HG03025 (cell line): ENCODE data around the gene DNAH9.

Source experiments
- ATAC-seq: cut with Tn5 transposase; IDR thresholded peaks from one replicate; pipeline ENCODE4 v1.9.1; 2021; ENCODE audit warnings: mild to moderate bottlenecking, moderate library complexity; ENCODE audit not compliant: unreplicated experiment, low FRiP score

DNAH9 gene

DNA sequence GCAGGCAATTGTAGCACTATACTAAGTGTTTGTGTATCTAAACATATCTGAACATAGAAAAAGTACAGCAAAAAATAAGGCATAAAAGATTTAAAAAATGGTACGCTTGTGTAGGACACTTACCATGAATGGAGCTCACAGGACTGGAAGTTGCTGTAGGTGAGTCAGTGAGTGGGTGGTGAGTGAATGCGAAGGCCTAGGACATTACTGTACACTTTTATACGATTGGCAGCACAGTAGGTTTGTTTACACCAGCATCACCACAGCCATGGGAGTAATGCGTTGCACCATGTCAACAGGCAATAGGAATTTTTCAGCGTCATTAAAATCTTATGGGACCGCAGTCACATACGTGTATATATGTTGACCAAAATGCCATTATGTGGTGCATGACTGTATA lies 45.6 kb downstream of the DNAH9 start:
- no peak for ATAC-seq

DNA sequence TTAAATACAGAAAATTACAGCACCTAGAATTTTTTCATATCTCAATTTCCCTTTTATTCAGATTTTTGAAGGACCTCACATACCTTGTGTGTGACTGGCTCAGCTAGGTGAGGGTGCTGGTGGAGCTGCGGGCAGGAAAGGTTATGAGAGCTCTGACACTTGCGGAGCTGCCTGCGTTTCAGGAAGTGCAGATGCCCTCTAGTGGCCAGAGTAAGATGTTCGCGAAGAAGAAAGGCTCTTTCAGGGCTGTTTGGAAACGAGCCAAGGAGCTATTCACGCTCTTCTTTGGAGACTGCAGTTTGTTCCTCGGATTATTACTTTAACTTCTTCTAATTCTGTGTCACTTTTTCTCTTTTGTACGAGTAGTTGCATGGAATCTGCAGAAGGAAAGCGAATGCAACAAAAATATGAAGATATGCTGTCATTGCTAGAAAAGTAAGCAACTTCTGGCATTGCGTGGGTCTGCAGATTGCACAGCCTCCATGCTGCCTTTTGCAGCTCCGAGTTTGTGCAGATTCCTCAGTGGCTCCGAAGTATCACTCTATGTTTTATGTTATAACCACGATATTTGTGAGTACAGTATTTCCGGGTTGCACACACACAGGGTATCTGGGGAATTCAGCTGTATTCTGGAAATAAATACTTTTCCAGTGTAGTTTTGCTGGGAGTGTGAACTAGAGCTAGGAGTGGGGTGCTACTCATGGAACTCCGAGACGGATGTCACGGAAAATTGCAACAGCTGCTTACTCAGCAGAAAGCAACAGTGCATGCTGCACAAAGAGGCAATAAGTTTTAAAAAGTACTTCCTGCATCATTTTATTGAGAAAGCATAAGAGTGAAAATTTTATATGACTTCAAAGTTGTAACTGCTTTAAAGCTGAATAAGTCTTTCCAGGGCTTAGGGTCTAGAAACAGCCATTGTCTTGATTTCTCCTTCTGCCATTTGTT lies 46.3 kb downstream of the DNAH9 start:
- no peak for ATAC-seq

DNA sequence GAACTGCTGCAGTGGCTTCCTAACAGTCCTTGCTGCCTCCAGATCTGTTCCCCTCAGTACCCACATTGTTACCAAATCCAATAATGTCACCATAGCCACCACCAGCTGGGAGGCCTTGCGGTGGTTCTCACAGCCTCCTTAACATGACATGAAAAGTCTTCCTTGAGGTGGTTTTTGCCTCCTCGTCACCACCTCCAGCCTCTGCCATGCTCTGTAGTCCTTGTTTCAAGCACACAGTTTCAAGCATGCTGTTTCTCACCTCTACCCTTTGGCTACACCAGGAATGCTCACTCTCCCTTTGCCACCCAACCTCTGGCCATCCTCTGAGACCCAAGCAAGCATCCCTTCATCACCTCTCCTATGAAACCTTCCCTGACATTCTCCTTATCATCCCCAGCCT lies 47.2 kb downstream of the DNAH9 start:
- no peak for ATAC-seq

DNA sequence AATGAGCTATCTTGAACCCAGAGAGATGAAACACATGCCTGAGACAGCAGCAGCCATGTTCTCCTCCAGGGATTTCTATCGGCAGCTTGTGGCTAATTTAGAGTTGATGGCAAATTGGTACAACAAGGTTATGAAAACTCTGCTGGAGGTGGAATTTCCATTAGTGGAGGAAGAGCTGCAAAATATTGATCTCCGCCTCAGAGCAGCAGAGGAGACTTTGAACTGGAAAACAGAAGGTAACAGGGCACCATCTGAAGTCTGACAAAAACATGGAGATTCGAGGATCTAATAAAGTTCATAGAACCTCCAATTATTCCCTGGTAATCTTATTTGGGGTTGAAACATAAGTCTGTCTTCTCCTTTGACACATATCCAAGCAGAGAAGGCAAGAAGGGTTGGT lies 52.8 kb downstream of the DNAH9 start:
- ATAC-seq: no peak

DNA sequence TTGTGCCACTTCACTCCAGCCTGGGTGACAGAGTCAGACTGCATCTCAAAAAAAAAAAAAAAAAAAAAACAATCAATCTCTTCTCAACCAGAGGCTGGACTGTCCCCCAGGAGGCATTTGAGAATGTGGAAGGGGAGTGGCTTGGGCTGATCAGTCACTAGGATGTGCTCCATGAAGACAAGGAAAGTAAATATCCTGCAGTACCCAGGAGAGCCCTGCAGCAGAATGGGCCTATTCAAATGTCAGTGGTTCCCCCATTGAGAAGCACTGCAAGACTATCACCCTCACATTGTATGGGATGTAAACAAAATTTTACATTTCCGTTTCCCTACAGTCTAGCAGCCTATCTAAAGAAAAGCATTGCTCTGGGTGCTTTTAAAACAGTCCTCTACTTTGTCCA lies 70.3 kb downstream of the DNAH9 start:
- ATAC-seq: no peak

DNA sequence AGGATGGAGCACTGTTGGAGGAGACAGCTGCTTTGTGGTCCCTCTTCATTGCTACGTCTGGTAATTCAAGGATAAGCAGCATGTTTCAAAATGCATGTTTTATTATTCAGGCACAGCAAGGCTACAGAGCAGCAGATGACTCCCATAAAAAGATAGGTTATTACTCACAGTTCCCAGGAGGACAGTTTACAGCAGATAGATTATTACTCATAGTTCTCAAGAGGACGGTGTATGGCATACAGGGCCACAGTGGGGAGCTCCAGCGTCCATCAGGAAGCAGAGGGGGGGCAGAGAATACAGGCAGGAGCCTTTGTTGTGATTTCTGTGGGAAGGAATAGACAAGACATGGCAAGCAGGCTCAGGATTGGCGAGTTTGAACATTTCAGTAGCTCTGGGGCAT lies 72.9 kb downstream of the DNAH9 start:
- ATAC-seq: no peak

DNA sequence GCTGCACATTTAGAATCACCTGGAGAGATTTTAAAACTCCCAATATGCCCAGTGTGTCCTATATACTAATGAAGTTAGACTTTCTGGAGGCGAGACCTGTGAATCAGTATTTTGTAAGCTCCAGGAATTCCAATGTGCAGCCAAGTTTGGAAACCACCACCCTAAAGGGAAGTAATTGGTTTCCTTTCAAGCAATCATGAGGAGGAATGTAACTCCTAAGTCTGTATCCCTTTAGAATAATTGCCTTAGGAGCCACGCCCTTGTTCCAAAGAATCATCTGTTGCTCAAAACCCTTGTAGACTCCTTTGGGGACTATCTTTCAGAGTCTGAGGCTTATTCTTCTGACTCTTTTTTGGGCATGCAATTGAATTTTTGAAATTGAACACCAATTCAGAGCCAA lies 84.4 kb downstream of the DNAH9 start:
- ATAC-seq: no peak

DNA sequence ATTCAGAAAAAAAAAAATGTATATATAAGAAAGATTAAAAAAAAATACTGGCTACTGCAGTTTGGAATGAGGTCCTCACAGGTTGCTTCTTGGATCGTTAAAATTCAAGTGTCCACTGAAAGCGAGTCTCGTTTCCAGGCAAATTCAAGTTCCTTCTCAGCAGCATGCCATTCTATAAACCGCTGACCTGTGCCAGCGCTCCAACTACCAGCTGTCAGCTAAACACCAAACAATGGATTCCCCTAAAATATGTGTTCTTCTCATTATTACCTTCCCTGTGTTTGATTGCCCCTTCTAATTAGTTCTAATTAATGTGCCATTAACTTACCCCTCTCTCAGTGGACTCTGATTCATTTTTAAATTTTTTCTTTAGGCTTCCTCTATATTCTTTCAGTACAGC lies 92.4 kb downstream of the DNAH9 start:
- no peak for ATAC-seq

DNA sequence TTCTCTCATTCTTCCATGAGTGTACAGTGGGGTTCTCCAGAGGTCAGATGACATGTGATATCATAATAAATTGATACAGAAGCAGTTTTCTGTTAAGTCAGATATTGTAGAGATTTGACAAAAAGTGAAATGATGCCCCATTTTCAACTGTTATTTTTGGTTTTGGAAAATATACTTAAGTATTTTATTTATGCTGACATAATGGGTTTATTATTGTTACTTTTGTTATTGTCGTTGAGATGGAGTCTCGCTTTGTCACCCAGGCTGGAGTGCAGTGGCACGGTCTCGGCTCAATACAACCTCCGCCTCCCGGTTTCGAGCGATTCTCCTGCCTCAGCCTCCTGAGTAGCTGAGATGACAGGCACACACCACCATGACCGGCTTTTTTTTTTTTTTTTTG lies 94.4 kb downstream of the DNAH9 start:
- ATAC-seq: no peak

DNA sequence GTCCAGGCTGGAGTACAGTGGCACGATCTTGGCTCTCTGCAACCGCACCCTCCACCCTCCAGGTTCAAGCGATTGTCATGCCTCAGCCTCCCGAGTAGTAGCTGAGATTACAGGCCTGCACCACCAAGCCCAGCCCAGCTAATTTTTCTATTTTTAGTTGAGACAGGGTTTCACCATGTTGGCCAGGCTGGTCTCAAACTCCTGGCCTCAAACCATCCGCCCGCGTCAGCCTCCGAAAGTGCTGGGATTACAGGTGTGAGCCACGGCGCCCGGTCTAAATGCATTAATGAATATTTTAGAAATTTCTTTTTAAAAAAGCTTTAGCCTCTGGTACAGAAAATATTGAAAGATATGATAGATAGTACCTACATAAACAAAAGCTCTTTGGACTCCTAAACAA lies 95.0 kb downstream of the DNAH9 start:
- ATAC-seq: no peak

DNA sequence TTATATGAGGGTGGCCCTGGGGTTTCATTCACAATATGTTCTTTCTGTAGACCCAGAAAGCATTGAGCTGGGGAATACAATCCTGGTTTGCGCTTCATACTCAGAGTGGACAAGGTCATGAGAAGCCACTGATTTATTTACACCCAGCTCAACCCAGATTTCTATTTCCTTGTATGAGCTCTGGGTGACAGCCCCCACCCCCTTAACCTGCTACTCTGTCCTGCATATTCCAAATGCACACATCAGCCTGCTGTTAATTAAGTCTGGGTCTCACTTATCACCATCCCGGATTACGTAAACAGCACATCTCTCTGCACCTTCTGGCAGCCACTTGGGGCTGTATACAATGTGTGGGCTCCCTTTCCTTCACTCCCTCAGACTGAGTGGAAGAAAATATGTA lies 102.4 kb downstream of the DNAH9 start:
- ATAC-seq: no peak

DNA sequence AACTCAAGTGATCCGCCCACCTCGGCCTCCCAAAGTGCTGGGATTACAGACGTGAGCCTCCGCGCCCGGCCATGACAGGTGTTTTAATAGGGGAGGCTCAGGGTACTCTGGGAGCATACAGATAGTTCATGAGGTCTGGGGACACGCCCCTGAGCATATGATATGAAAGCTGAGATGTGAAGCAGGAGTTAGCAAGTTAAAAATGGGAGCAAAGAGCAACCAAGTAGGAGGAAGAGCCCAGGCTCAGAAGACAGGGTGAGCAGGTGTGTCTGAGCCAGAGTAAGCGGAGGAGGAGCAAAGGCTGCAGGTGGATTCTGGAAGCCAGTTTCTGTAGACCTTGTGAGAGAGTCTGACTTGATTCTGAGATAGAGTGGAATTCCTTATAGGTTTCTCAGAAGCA lies 103.6 kb downstream of the DNAH9 start:
- ATAC-seq: no peak

DNA sequence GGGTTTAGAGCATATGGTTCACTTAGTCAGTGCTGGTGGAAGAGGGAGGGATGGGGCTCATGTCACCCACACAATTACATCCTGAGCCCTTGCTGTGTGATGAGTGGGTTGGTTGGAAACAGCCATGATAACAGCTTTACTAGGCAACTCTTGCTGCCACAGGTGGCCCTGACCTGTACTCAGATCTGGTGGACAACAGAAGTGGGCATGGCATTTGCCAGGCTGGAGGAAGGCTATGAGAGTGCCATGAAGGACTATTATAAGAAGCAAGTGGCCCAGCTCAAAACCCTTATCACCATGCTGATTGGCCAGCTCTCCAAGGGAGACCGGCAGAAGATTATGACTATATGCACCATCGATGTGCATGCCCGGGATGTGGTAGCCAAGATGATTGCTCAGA lies 105.8 kb downstream of the DNAH9 start:
- ATAC-seq: no peak

DNA sequence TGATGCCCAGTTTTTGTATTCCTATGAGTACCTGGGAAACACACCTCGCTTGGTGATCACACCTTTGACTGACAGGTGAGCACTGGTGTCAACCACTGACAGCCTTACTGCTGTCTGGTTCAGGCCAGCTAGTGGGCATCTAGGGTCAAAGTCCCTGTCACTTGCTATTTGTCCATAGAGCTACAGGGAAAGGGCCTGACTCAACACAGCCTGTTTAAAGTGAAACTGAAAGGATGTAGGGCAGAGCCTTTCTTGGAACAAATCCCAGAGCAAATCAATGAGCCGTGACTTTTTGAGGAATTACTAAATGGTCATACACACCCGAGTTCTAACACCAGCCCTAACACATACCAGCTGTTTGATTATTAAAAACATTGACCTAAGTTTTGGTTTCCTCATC lies 106.8 kb downstream of the DNAH9 start:
- no peak for ATAC-seq

DNA sequence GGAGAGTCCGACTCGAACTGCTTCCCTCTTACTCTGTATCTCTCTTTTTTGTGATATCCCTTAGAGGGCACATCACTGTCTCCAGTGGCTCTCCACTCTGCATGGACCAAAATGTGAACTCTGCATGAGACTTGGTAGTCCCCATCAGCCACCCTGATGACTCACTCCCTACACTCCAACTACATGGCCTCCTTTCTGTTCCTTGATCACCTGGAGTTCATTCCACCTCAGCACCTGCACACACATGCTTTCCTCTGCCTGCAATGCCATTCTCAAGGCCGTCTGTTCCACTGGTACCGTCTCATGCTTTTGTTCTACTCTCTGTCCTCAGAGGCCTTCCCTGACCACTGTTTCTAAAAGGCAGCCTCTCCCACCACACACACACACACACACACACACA lies 109.3 kb downstream of the DNAH9 start:
- ATAC-seq: no peak

DNA sequence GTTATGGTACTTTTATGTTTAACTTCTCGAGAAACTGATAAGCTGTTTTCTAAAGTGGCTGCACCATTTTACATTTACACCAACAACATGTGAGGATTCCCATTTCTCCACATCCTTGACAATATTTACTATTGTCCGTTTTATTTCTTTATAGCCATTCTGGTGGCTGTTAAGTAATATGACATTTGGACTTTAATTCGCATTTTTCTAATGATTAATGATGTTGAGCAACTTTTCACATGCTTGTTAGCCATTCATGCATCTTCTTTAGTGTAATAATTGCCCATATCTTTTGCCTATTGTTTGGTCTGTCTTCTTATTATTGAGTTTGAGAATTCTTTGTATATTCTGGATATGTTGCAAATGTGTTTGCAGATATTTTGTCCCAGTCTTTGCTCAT lies 114.2 kb downstream of the DNAH9 start:
- ATAC-seq: no peak

DNA sequence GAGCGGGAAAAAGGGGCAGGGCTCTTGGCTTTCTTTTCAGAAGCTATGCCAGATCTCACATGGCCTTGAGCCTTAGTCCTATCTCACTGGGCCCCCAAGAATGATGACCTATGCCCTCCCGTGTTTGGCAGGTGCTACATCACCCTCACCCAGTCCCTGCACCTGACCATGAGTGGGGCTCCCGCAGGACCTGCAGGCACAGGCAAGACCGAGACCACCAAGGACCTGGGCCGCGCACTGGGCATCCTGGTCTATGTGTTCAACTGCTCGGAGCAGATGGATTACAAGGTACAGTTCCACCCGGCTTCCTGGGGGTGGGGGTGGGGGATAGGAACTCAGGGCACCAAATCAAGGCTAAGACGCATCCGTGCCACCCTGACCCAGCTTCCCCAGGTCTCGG lies 120.9 kb downstream of the DNAH9 start:
- no peak for ATAC-seq

DNA sequence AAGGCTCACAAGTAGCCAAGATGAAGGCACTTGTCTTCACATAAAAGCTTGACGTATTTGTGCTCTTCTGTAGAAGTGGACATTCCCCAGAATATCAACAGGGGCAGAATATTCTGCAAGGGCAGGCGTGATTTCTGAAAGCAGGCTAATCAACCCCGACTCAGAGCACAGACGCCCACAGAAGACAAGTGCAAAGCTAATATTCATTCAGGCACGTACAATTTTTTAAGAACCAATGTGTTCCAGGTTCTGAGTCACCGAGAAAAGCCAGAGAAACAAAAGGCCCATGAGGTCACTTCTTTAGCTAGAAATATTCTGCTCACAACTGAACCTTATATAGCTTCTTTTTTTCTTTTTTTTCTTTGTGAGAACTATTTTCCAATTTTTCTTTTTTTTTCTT lies 121.6 kb downstream of the DNAH9 start:
- ATAC-seq: no peak

DNA sequence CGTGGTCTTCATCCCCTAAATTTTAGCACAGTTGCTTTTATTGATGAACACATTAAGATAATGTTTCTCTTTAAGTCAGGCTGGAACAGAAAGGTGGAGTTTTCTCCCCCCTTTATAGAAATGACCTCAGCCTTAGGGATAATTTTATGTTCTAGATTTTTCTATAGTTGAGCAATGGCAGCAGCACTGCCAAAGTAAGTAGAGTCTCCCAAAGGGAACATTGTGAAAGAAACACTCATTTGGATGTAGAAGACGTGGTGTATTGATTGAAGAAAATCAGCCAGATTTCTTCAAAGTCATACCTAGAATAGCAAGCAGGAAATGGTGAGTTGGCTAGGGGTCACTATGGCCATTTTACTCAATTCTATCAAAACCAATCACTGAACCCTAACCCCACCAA lies 122.5 kb downstream of the DNAH9 start:
- ATAC-seq: no peak

DNA sequence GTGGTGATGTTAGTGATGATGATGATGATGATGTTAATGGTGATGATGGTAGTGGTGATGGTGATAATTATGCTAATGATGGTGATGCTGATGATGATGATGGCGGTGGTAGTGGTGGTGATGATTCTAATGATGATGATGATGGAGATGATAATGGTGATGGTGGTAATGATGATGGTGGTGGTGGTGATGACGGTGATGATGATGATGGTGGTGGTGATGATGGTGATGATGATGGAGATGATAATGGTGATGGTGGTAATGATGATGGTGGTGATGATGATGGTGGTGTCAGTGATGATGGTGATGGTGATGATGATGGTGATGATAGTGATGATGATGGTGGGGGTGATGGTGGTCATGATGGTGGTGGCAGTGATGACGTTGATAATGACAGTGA lies 132.5 kb downstream of the DNAH9 start:
- ATAC-seq: no peak

DNA sequence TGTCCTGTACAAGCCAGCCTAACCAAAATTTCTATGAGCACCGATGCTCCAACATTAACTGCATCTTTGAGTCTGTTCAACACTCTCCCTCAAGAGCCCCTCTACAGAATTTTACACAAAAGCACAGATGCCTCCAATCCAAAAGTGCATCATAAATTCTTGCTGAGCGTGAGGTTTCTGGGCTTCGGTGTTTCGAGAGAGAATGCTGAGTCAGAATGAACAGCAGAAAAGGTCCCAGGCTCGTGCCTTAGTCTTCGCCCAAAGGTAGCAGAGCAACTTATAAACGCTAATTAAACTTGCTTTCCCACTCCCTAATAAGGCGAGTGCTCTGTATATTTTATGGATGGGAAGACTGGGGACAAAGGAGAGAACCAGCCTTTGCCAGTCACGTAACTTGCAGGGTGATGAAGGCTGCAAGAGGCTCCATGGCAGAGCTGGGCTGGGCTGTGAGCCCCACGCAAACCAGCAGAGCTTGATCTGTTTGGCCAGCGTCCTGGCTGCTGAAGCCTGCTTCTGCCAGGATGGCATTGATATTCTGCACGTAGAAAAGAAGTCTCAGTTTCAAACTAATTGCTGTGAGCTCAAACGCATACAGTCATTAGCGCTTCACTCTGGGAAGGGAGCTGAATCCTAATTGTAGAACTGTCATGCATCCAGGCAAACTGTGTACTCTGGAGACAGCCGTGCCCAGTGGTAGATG lies 138.5 kb downstream of the DNAH9 start:
- ATAC-seq: no peak

DNA sequence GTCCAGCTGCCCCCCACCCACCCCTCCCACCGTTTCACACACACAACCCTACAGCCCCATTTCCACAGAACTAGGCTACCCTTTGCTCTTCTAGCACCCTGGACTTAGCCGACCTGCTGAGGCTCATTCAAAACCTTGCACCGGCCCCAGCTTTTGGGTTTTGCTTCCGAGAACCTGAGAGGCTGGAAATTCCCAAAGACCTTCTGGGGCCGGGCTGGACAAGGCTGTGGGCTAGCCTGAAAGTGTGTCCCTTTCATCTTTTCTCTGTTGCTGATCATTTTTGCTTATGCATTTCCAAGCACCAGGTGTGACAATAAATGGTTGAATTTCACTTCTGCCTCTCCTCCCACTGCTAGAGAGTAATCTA lies 139.0 kb downstream of the DNAH9 start:
- no peak for ATAC-seq
